BE2C (cell line): ENCODE results near the gene CLN5.

Experiments
- DNase-seq: peaks from one replicate; pipeline ENCODE4 v3.0.0-alpha.2; 2020
- H3K27me3 ChIP-seq: fragments of 250-450 bp; sonication (Bioruptor Pico); 2 replicates; pipeline ENCODE4 v1.5.1; 2020; ENCODE audit warnings: mild to moderate bottlenecking
- H3K36me3 ChIP-seq: fragments of 250-450 bp; sonication (Bioruptor Pico); 2 replicates; pipeline ENCODE4 v1.5.1; 2020; ENCODE audit warnings: mild to moderate bottlenecking
- H3K4me1 ChIP-seq: fragments of 250-450 bp; sonication (Bioruptor Pico); 2 replicates; pipeline ENCODE4 v1.5.1; 2020
- H3K4me3 ChIP-seq: 2 replicates; pipeline ENCODE4 v1.5.1; 2011; ENCODE audit warnings: low read depth, low read length
- H3K9me3 ChIP-seq: fragments of 250-450 bp; sonication (Bioruptor Pico); 2 replicates; pipeline ENCODE4 v1.5.1; 2020
- TF ChIP-seq, protein P1 (sequence below): IDR thresholded peaks from 2 replicates; pipeline ENCODE4 v1.5.1; 2012; ENCODE audit warnings: mild to moderate bottlenecking, low read depth, low read length

Gene CLN5

DNA sequence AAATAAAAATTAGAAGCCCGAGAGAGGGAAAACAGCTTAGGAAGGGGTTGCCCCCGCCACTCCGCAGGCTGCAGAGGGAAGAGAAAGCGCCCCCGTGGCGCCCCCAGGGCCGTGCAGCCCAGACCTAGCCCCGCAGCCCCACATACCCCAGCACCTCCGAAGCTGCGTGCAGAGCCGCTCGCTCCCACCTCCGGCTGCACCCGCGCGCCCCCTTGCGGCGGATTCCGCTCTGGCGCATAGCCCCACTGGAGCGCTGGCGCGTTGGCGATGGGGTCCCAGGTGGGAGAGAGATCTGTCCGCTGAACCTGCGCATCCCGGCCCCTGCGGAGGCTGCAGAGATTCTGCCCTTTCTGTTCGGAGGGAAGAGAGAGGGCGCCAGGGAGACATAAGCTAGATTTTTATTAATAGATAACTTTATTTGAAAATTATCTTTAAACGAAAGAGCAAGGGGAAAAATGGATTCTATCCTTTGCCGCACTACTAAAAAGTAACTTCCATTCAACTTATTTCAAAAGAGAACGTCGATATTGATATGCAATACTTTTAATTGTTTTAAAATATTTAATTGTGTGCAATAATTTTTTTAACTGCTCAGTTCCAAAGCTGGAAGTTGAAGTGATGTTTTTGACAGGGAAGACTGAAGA is 11.7 kb upstream of the CLN5 start:
- Histone ChIP-seq H3K4me1 (no peaks in the 10 kb centered on the region), H3K9me3 (no peaks in the 10 kb centered on the region), H3K36me3 (no peaks in the 10 kb centered on the region), H3K27me3 (peaks cover 8% of the 10 kb centered on the region), H3K4me3 (peak overlapping the region; percentile 40)
- TF ChIP-seq, protein P1, sequence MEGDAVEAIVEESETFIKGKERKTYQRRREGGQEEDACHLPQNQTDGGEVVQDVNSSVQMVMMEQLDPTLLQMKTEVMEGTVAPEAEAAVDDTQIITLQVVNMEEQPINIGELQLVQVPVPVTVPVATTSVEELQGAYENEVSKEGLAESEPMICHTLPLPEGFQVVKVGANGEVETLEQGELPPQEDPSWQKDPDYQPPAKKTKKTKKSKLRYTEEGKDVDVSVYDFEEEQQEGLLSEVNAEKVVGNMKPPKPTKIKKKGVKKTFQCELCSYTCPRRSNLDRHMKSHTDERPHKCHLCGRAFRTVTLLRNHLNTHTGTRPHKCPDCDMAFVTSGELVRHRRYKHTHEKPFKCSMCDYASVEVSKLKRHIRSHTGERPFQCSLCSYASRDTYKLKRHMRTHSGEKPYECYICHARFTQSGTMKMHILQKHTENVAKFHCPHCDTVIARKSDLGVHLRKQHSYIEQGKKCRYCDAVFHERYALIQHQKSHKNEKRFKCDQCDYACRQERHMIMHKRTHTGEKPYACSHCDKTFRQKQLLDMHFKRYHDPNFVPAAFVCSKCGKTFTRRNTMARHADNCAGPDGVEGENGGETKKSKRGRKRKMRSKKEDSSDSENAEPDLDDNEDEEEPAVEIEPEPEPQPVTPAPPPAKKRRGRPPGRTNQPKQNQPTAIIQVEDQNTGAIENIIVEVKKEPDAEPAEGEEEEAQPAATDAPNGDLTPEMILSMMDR = peak; percentile 94
- DNase-seq = peak; percentile 92

DNA sequence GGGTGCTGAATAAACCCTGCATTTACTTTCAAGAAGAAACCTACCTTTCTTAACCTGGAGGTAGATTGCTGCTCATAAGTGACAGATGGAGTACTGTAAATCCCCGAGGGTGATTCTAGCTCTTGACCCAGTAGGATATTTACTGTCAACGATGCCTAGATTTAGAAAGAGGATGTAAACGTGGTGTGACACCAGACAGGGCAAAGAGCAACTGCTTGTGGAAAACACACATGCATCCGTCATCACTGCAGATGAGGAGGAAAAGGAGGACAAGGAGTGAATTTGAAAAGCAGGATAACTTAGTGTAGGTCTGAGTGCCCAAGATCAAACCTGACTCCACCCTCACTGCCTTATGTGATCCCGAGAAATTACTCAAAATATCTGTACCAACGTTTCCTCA is 9.8 kb upstream of the CLN5 start:
- Histone ChIP-seq H3K4me3 (no peak overlapping the region), H3K27me3 (peaks cover 8% of the 10 kb centered on the region), H3K9me3 (no peaks in the 10 kb centered on the region), H3K36me3 (no peaks in the 10 kb centered on the region), H3K4me1 (no peaks in the 10 kb centered on the region)
- no peak for DNase-seq
- TF ChIP-seq, protein P1 = no peak

DNA sequence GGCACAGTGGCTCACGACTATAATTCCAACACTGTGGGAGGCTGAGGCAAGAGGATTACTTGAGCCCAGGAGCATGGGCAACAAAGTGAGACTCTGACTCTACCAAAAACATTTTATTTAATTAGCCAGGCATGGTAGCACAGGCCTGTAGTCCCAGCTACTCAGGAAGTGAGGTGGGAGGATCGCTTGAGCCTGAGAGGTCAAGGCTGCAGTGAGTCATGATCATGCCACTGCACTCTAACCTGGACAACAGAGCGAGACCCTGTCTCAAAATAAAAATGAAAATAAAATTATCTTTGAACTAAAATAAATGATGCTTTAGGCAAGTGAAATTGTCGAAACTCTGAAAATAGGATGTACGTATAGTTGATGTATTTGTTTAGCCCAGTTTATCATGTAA is 8.2 kb upstream of the CLN5 start:
- TF ChIP-seq, protein P1 = no peak
- Histone ChIP-seq H3K27me3 (peaks cover 8% of the 10 kb centered on the region), H3K9me3 (no peaks in the 10 kb centered on the region), H3K4me3 (no peak overlapping the region), H3K36me3 (no peaks in the 10 kb centered on the region), H3K4me1 (no peaks in the 10 kb centered on the region)
- DNase-seq = no peak

DNA sequence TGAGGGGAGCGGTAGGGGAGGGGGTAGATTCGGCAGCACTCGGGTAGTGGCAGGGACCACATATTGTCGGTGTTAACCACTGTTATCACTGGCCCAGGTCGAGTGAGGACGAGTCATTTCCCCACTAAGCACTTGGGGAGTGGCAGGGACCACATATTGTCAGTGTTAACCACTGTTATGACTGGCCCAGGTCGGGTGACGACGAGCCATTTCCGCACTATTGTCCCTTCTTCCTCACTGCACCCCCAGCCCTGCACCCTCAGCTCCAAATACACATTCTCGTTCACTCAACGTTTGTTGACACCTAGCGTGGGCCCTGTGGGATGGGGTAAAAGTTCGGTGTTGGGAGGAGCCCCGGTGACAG is 467 bp upstream of the CLN5 start:
- no peaks in the 10 kb centered on the region for H3K9me3 ChIP-seq
- peak overlapping the region; percentile 91 for H3K4me3 ChIP-seq
- TF ChIP-seq, protein P1 = no peak
- peaks cover 2% of the 10 kb centered on the region for H3K36me3 ChIP-seq
- DNase-seq = no peak
- H3K27me3 ChIP-seq = no peaks in the 10 kb centered on the region
- H3K4me1 ChIP-seq = no peaks in the 10 kb centered on the region

DNA sequence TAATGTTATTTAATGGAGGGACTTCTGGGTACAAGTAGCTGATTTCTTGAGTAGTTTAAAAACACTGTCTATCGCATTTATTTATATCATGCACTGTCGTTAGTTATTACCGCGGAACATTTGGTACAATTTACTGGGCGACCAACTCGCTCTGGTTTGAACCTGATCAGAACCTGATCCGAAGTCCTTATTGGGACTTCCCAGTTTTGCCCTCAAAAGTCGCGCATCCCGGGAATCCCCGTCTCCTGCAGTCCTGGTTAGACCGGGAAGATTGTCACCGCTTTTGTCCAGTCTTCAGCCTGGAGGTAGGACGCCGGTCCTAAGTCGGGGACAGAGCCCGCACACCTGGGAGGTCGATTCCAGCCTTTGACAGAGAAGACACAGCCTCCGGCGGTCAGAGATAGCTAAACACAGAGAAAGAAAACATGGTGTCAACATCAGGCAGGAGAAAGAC is 694 bp downstream of the CLN5 start:
- no peaks in the 10 kb centered on the region for H3K4me1 ChIP-seq
- no peaks in the 10 kb centered on the region for H3K27me3 ChIP-seq
- no peaks in the 10 kb centered on the region for H3K9me3 ChIP-seq
- peaks cover 8% of the 10 kb centered on the region for H3K36me3 ChIP-seq
- TF ChIP-seq, protein P1 = no peak
- DNase-seq = no peak
- peak overlapping the region; percentile 91 for H3K4me3 ChIP-seq

DNA sequence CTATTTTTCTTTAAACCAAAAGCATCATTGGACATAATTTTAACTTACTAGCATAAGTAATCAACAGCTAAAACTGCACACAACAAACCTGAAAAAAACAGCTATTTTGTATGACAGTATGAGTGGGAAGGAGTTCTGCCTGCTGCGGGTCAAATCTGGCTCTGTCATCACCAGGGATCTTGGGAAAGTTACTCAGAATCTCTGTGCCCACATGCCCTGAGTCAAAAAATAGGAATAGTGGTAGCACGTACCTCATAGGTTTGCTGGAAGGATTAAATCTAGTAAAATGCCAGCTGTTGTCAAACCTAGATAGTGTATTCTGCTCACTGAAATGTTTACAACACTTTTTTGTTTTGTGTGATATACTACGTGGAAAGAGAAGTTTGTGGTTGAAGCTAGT is 1.1 kb downstream of the CLN5 start:
- Histone ChIP-seq H3K9me3 (no peaks in the 10 kb centered on the region), H3K4me3 (peak overlapping the region; percentile 91), H3K4me1 (no peaks in the 10 kb centered on the region), H3K36me3 (peaks cover 9% of the 10 kb centered on the region), H3K27me3 (no peaks in the 10 kb centered on the region)
- no peak for DNase-seq
- TF ChIP-seq, protein P1 = no peak
